HepG2 (cell line): ENCODE results near the gene CEP135. TPM values are rescaled to one million over a fixed set of nuclear protein-coding genes. Genes with fewer than 3 reads are reported as not detected.
A peak's percentile ranks its signal among the peaks of the same experiment; 100 is the strongest.

Experiments used
- BRCA1 ChIP-seq: sonication (generic); formaldehyde crosslinking; IDR thresholded peaks from 2 replicates; pipeline ENCODE4 v1.4.0; 2020; ENCODE audit warnings: missing genetic modification reagents
- HOXA9 ChIP-seq: sonication (generic); formaldehyde crosslinking; IDR thresholded peaks from 2 replicates; pipeline ENCODE4 v1.8.1; 2022; ENCODE audit warnings: missing genetic modification reagents, mild to moderate bottlenecking, moderate library complexity, borderline replicate concordance
- ISL2 ChIP-seq: sonication (generic); formaldehyde crosslinking; IDR thresholded peaks from 2 replicates; pipeline ENCODE4 v1.5.0; 2020; ENCODE audit warnings: missing genetic modification reagents
- KAT7 ChIP-seq: IDR thresholded peaks from 2 replicates; pipeline ENCODE4 v1.6.1; 2018; ENCODE audit warnings: borderline replicate concordance, missing compliant biosample characterization
- MED13 ChIP-seq: sonication (generic); formaldehyde crosslinking; IDR thresholded peaks from 2 replicates; pipeline ENCODE4 v1.5.0; 2020; ENCODE audit warnings: missing genetic modification reagents
- MTF1 ChIP-seq: sonication (generic); formaldehyde crosslinking; IDR thresholded peaks from 2 replicates; pipeline ENCODE4 v1.5.0; 2020; ENCODE audit warnings: missing genetic modification reagents
- PATZ1 ChIP-seq: sonication (generic); formaldehyde crosslinking; IDR thresholded peaks from 2 replicates; pipeline ENCODE4 v1.4.0; 2020; ENCODE audit warnings: missing genetic modification reagents
- SUZ12 ChIP-seq: fragments of 150-350 bp; IDR thresholded peaks from 2 replicates; pipeline ENCODE4 v1.6.1; 2014; ENCODE audit warnings: low read depth, low read length
- ZMYM3 ChIP-seq: sonication (generic); formaldehyde crosslinking; IDR thresholded peaks from 2 replicates; pipeline ENCODE4 v1.5.1; 2020; ENCODE audit warnings: mild to moderate bottlenecking, missing genetic modification reagents
- ZNF232 ChIP-seq: sonication (generic); formaldehyde crosslinking; IDR thresholded peaks from 2 replicates; pipeline ENCODE4 v1.4.0; 2020; ENCODE audit warnings: missing genetic modification reagents, borderline replicate concordance
- ZNF777 ChIP-seq: sonication (generic); formaldehyde crosslinking; IDR thresholded peaks from 2 replicates; pipeline ENCODE4 v1.4.0; 2020; ENCODE audit warnings: missing genetic modification reagents
- ZNF891 ChIP-seq: sonication (generic); formaldehyde crosslinking; IDR thresholded peaks from 2 replicates; pipeline ENCODE4 v1.5.0; 2020; ENCODE audit warnings: mild to moderate bottlenecking, missing genetic modification reagents
- ZSCAN22 ChIP-seq: sonication (generic); formaldehyde crosslinking; IDR thresholded peaks from 2 replicates; pipeline ENCODE4 v1.4.0; 2020; ENCODE audit warnings: mild to moderate bottlenecking, missing genetic modification reagents
- polyA plus RNA-seq, 8 experiments: library from polyadenylated mRNA; depleted of rRNA in 3 of 8; stranded (reverse) in 7 of 8; unstranded in 1 of 8; fragments of >200 nt; fragmentation: Illumina TruSeq in 4 of 8; extraction: Trizol in 4 of 8; gene quantifications; 2 replicates each; pipeline versions ENCODE4 v1.2.1 to v1.2.3, GENCODE V29; 2011 to 2016; ENCODE audit warnings: low read depth in 4 of 8, missing spikeins in 1 of 8, mixed read lengths in 1 of 8; ENCODE audit not compliant: insufficient read depth in 1 of 8
- total RNA-seq, 5 experiments: library from RNA; depleted of rRNA; stranded (reverse); fragments of >200 nt; fragmentation: Illumina TruSeq; extraction: Trizol; gene quantifications; 2 replicates each; pipeline ENCODE4 v1.2.3, GENCODE V29; 2016; ENCODE audit warnings: low read depth in 1 of 5
- TF ChIP-seq, protein P1 (sequence below): sonication (generic); formaldehyde crosslinking; IDR thresholded peaks from 2 replicates; pipeline ENCODE4 v1.8.0; 2022; ENCODE audit warnings: missing genetic modification reagents, mild to moderate bottlenecking, moderate library complexity, borderline replicate concordance
- TF ChIP-seq, protein P2 (sequence below): sonication (generic); formaldehyde crosslinking; IDR thresholded peaks from 2 replicates; pipeline ENCODE4 v1.5.0; 2020; ENCODE audit warnings: mild to moderate bottlenecking, missing genetic modification reagents
- TF ChIP-seq, protein P3 (sequence below): sonication (generic); formaldehyde crosslinking; IDR thresholded peaks from 2 replicates; pipeline ENCODE4 v1.5.0; 2020; ENCODE audit warnings: mild to moderate bottlenecking, missing genetic modification reagents, borderline replicate concordance
- TF ChIP-seq, protein P4 (sequence below): sonication (generic); formaldehyde crosslinking; IDR thresholded peaks from 2 replicates; pipeline ENCODE4 v1.5.0; 2020; ENCODE audit warnings: missing genetic modification reagents

The CEP135 gene
- total and polyA plus RNA-seq, 2 of the 13 experiments (the other 11 are each of a cell fraction or from before 2014, with no cell fraction given), result 1.7 to 8.8 TPM

- TF ChIP-seq ZNF232 (peak; percentile 80; the same call in 1 of the 2 replicates), MED13 (peak; percentile 86), ZSCAN22 (CRISPR knock-in tag) (no peak), ZNF891 (CRISPR knock-in tag) (peak; percentile 96), MTF1 (CRISPR knock-in tag) (no peak), KAT7 (CRISPR knock-in tag) (peak; percentile 85; the same call in 1 of the 2 replicates), ZNF777 (CRISPR knock-in tag) (peak; percentile 92), SUZ12 (no peak), ISL2 (peak; percentile 86), BRCA1 (CRISPR knock-in tag) (peak; percentile 79; the same call in 1 of the 2 replicates), PATZ1 (CRISPR knock-in tag) (peak; percentile 83), ZMYM3 (CRISPR knock-in tag) (peak; percentile 58; the same call in 1 of the 2 replicates), HOXA9 (CRISPR knock-in tag) (peak; percentile 77; the same call in 1 of the 2 replicates)
- TF ChIP-seq, protein P1, sequence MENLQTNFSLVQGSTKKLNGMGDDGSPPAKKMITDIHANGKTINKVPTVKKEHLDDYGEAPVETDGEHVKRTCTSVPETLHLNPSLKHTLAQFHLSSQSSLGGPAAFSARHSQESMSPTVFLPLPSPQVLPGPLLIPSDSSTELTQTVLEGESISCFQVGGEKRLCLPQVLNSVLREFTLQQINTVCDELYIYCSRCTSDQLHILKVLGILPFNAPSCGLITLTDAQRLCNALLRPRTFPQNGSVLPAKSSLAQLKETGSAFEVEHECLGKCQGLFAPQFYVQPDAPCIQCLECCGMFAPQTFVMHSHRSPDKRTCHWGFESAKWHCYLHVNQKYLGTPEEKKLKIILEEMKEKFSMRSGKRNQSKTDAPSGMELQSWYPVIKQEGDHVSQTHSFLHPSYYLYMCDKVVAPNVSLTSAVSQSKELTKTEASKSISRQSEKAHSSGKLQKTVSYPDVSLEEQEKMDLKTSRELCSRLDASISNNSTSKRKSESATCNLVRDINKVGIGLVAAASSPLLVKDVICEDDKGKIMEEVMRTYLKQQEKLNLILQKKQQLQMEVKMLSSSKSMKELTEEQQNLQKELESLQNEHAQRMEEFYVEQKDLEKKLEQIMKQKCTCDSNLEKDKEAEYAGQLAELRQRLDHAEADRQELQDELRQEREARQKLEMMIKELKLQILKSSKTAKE, result peak; percentile 72; the same call in 1 of the 2 replicates
- TF ChIP-seq, protein P2, sequence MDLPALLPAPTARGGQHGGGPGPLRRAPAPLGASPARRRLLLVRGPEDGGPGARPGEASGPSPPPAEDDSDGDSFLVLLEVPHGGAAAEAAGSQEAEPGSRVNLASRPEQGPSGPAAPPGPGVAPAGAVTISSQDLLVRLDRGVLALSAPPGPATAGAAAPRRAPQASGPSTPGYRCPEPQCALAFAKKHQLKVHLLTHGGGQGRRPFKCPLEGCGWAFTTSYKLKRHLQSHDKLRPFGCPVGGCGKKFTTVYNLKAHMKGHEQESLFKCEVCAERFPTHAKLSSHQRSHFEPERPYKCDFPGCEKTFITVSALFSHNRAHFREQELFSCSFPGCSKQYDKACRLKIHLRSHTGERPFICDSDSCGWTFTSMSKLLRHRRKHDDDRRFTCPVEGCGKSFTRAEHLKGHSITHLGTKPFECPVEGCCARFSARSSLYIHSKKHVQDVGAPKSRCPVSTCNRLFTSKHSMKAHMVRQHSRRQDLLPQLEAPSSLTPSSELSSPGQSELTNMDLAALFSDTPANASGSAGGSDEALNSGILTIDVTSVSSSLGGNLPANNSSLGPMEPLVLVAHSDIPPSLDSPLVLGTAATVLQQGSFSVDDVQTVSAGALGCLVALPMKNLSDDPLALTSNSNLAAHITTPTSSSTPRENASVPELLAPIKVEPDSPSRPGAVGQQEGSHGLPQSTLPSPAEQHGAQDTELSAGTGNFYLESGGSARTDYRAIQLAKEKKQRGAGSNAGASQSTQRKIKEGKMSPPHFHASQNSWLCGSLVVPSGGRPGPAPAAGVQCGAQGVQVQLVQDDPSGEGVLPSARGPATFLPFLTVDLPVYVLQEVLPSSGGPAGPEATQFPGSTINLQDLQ (CRISPR knock-in tag), result no peak
- TF ChIP-seq, protein P3, sequence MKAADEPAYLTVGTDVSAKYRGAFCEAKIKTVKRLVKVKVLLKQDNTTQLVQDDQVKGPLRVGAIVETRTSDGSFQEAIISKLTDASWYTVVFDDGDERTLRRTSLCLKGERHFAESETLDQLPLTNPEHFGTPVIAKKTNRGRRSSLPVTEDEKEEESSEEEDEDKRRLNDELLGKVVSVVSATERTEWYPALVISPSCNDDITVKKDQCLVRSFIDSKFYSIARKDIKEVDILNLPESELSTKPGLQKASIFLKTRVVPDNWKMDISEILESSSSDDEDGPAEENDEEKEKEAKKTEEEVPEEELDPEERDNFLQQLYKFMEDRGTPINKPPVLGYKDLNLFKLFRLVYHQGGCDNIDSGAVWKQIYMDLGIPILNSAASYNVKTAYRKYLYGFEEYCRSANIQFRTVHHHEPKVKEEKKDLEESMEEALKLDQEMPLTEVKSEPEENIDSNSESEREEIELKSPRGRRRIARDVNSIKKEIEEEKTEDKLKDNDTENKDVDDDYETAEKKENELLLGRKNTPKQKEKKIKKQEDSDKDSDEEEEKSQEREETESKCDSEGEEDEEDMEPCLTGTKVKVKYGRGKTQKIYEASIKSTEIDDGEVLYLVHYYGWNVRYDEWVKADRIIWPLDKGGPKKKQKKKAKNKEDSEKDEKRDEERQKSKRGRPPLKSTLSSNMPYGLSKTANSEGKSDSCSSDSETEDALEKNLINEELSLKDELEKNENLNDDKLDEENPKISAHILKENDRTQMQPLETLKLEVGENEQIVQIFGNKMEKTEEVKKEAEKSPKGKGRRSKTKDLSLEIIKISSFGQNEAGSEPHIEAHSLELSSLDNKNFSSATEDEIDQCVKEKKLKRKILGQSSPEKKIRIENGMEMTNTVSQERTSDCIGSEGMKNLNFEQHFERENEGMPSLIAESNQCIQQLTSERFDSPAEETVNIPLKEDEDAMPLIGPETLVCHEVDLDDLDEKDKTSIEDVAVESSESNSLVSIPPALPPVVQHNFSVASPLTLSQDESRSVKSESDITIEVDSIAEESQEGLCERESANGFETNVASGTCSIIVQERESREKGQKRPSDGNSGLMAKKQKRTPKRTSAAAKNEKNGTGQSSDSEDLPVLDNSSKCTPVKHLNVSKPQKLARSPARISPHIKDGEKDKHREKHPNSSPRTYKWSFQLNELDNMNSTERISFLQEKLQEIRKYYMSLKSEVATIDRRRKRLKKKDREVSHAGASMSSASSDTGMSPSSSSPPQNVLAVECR (CRISPR knock-in tag), result peak; percentile 100
- TF ChIP-seq, protein P4, sequence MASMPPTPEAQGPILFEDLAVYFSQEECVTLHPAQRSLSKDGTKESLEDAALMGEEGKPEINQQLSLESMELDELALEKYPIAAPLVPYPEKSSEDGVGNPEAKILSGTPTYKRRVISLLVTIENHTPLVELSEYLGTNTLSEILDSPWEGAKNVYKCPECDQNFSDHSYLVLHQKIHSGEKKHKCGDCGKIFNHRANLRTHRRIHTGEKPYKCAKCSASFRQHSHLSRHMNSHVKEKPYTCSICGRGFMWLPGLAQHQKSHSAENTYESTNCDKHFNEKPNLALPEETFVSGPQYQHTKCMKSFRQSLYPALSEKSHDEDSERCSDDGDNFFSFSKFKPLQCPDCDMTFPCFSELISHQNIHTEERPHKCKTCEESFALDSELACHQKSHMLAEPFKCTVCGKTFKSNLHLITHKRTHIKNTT (CRISPR knock-in tag), result no peak
Observed at GRCh38 chr4:55948726-55949481, at the start of gene CEP135 (continued).
